GM18909 (cell line): ENCODE results near the gene IVL.

Experiments
- ATAC-seq: cut with Tn5 transposase; IDR thresholded peaks from one replicate; pipeline ENCODE4 v1.9.1; 2021; ENCODE audit warnings: mild to moderate bottlenecking; ENCODE audit not compliant: unreplicated experiment, poor library complexity

The IVL gene

GRCh38 chr1:152886085-152886484 is 22.3 kb upstream of the IVL start:
- no peak for ATAC-seq

GRCh38 chr1:152886758-152887409 is 21.5 kb upstream of the IVL start:
- no peak for ATAC-seq

GRCh38 chr1:152888126-152888525 is 20.2 kb upstream of the IVL start:
- no peak for ATAC-seq

DNA sequence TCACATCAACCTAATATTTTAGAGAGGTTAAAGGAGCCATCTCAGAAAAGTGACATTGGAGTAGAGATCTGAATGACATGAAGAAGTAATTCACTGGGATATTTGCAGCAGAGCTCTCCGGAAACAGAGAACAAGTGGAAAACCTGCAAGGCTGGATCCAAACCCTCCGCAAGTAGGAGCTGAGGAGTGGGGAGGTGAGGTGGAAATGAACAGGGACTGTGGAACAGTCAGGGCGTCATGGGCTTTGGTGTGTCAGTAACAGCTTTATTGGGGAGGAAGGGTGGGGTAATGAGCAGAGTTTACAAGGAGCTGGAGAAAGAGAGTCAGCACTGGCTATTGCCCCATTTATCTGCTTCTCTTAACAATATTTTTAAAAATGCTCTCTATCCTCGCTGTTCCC is 9.3 kb upstream of the IVL start:
- ATAC-seq: no peak

DNA sequence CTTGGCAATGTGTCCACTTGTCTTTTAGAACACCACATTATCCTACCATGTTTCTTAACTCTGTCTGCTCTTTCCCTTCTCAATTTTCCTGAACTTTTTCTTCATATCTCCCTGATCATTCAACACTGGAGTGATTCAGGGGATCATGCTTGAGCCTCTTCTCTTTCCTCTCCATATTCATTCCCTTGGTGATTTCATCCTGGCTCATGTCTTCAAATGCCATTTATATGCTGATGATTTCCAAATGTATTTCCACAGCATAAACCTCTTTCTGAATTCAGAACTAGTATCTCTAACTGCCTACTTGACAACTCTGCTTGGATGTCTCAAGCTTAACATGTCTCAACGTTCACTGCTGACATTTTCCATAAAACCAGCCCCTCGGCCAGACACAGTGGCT is 8.5 kb upstream of the IVL start:
- no peak for ATAC-seq

DNA sequence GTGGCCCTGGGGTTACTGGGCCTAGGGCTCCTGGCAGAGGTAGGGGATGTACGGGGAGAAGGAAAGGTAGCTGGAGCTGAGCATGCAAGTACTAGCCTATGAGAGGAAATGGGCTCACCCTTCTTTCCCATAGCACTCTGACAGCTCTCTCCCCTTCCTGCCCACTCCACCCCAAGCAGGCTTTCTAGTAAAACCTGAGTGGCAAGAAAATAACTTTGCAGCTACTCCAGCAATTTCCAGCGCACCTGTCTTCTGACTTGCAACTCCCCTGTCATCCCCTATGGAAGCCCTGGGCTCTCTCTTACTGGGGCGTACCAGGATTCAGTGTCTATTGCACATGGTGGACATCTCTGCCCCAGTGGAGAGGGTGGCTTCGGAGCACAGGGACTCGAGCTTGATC is 6.7 kb upstream of the IVL start:
- no peak for ATAC-seq

- ATAC-seq: no peak
Observed at GRCh38 chr1:152902636-152903035, 5.7 kb upstream of the IVL start.

GRCh38 chr1:152904688-152905440 is 3.5 kb upstream of the IVL start:
- no peak for ATAC-seq

DNA sequence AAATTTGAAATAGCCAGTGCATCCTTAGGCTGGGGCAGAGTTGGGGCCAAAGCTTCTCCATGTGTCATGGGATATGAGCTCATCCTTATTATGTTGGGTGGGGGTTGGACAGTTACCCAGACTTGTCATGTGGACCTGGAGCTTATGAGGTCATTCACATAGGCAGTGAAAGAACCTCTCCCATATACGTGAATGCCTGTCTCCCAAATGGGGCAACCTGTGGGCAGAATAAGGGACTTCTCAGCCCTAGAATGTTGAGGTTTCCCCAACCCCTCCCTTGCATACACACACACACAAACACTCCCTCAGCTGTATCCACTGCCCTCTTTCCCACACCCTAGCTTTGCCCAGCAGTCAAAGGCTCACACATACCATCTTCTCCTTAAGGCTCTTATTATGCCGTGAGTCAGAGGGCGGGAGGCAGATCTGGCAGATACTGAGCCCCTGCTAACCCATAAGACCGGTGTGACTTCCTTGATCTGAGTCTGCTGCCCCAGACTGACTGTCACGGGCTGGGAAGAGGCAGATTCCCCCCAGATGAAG is 2.3 kb upstream of the IVL start:
- ATAC-seq: no peak

GRCh38 chr1:152909206-152909605 is 860 bp downstream of the IVL start:
- ATAC-seq: no peak

- ATAC-seq: no peak
Observed at GRCh38 chr1:152912471-152912870, 4.1 kb downstream of the IVL start.

- no peak for ATAC-seq
Observed at GRCh38 chr1:152912900-152913299, 4.6 kb downstream of the IVL start.

DNA sequence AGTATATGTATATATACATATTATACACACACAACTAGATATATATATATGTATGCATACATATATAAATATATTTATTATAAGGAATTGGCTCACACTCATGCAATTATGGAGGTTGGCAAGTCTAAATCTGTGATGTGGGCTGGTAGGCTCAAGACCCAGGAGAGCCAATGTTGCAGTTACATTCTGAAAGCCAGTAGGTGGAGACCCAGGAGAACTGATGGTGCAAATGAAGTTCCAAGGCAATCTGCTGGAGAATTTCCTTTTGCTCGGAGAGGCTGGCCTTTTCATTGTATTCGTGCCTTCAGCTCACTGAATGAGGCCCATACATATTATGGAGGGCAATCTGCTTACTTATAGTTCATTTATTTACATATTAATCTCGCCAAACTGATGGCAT is 9.4 kb downstream of the IVL start:
- no peak for ATAC-seq

DNA sequence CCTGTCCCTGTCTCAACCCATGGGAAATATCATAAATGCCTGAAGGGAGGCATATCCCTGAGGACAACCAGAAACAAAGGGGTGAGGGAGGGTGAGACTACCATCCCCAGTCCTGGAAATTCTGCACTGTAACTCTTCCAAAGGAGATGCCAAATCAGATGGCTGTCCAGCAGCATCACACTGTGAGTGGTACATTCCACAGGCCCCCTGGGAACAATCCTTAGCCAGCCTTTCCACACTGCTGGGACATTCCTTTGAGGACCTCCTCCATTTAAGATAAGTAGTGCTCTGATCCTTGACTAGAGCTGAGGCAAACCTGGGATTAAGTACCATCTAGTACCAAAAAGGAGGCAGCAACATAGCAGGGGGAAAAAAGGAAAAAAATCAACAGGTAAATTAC is 10.7 kb downstream of the IVL start:
- ATAC-seq: no peak

GRCh38 chr1:152924191-152924590 is 15.8 kb downstream of the IVL start:
- ATAC-seq: no peak

- ATAC-seq: no peak
Observed at GRCh38 chr1:152926091-152926490, 17.7 kb downstream of the IVL start.

DNA sequence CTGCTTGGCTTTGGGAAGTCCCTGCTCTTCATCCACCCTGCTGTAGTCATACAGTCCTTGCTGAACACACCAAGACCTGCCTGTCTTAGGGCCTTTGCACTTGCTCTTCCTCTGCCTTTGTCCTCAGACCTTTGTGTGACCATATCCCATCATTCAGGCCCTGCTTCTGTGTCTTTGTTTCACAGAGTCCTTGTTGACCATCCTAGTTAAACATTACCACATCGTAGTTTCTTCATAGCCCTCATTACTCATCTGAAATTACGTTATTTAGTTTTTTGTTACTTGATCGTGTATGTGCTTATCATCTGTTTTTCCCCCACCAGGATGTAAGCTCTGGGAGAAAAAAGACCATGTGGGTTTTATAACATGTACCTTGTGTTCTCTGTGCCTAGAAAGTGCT is 20.3 kb downstream of the IVL start:
- ATAC-seq: no peak

- no peak for ATAC-seq
Observed at GRCh38 chr1:152932170-152932811, 23.9 kb downstream of the IVL start.

GRCh38 chr1:152933196-152933595 is 24.9 kb downstream of the IVL start:
- no peak for ATAC-seq

DNA sequence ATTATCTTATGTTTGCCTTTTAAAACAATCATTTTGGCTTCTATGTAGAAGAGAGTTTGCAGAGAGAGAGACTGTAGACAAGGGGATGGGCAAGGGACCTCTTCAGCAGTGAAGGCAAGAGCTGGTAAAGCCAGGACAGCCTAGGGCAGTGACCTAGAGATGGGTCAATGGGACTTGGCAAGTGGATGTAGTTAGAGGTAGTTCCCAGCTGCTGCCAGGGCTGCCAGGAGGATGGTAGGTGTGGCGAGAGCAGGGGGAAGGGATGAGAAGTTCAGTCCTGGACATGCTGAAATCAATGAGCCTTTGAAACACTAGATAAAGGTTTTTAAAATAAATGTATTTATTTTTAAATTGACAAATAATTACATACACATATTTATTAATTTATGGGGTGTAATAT is 32.3 kb downstream of the IVL start:
- no peak for ATAC-seq

DNA sequence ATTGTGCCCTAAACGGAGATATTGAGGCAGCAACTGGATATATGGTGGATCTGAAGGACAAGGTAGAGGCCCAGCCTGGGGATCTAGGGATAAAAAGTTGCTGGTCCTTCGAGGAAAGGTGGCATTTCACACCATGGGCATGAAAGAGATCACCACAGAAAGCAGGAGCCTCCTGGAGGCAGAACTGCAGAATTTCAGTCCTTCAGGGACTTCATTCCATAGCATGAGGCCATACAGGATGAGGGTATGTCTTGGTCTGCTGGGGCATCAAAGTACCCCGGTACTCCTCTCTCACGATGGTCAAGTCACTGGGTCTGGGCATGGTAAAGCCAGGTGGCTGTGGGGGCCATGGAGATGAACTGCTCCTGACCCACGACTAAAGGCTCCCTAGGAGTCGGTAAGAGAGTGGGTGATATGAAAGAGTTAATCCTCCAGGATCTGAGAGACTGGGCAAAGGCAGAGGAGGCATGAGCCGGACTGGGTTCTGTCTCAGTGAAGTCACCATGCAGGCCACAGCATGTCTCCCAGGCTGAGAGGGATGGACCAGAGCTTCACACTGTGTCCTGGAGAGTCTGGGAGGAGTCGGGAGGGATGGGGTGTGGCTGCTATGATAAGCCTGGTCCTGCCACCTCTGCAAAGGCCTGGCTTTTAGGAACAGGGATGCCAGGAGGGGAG is 32.8 kb downstream of the IVL start:
- no peak for ATAC-seq
